HG02642 (cell line): ENCODE measurements around the gene ASRGL1.

Experiments
- ATAC-seq: cut with Tn5 transposase; IDR thresholded peaks from one replicate; pipeline ENCODE4 v1.9.1; 2021; ENCODE audit warnings: mild to moderate bottlenecking; ENCODE audit not compliant: unreplicated experiment, poor library complexity

Gene ASRGL1

GRCh38 chr11:62435846-62436660 is 98.8 kb downstream of the ASRGL1 start:
- ATAC-seq, result no peak

- no peak for ATAC-seq
These were observed 100.4 kb downstream of the ASRGL1 start for GRCh38 chr11:62437616-62438015.

- no peak for ATAC-seq
These were observed 101.4 kb downstream of the ASRGL1 start for GRCh38 chr11:62438641-62439040.

- ATAC-seq, result no peak
These were observed 102.7 kb downstream of the ASRGL1 start for GRCh38 chr11:62439785-62440602.
